Nephron progenitor cell (in vitro differentiated cells): ENCODE results near the gene GABPB1.

Source experiments
- DNase-seq: peaks from one replicate; pipeline ENCODE4 v3.0.0; 2021
- H3K27ac Mint-ChIP-seq: 2 replicates; pipeline ENCODE4 v1.8.0; 2021; ENCODE audit warnings: mild to moderate bottlenecking, moderate library complexity, mixed read lengths
- H3K27me3 Mint-ChIP-seq: 2 replicates; pipeline ENCODE4 v1.8.0; 2021; ENCODE audit warnings: mild to moderate bottlenecking, low read depth, mixed read lengths; ENCODE audit not compliant: poor library complexity
- H3K36me3 Mint-ChIP-seq: 2 replicates; pipeline ENCODE4 v1.8.0; 2021; ENCODE audit warnings: low read depth, mixed read lengths
- H3K4me1 Mint-ChIP-seq: 2 replicates; pipeline ENCODE4 v1.8.0; 2021; ENCODE audit warnings: mixed read lengths
- H3K4me3 Mint-ChIP-seq: 2 replicates; pipeline ENCODE4 v1.8.0; 2021; ENCODE audit warnings: mild to moderate bottlenecking, moderate library complexity, mixed read lengths
- H3K9me3 Mint-ChIP-seq: 2 replicates; pipeline ENCODE4 v1.8.0; 2021; ENCODE audit warnings: mild to moderate bottlenecking, moderate library complexity, mixed read lengths
- CTCF ChIP-seq: fragments of 200-600 bp; sonication (generic); IDR thresholded peaks from 2 replicates; pipeline ENCODE4 v1.5.0; 2021; ENCODE audit warnings: antibody characterized with exemption

The GABPB1 gene

GRCh38 chr15:50249704-50250103, 105.3 kb downstream of the GABPB1 start:
- Mint-ChIP-seq H3K27me3 (peaks cover 11% of the 10 kb centered on the region), H3K4me1 (no peaks in the 10 kb centered on the region), H3K36me3 (no peaks in the 10 kb centered on the region), H3K9me3 (no peaks in the 10 kb centered on the region), H3K4me3 (no peak overlapping the region), H3K27ac (no peak overlapping the region)
- no peak for DNase-seq
- TF ChIP-seq CTCF: no peak

GRCh38 chr15:50248994-50249582, 105.9 kb downstream of the GABPB1 start:
- no peak for TF ChIP-seq CTCF
- Mint-ChIP-seq H3K9me3 (no peaks in the 10 kb centered on the region), H3K36me3 (no peaks in the 10 kb centered on the region), H3K4me1 (no peaks in the 10 kb centered on the region), H3K27me3 (peaks cover 11% of the 10 kb centered on the region), H3K4me3 (no peak overlapping the region), H3K27ac (no peak overlapping the region)
- DNase-seq: no peak

- Mint-ChIP-seq H3K27ac (no peak overlapping the region), H3K4me3 (no peak overlapping the region), H3K4me1 (no peaks in the 10 kb centered on the region), H3K36me3 (no peaks in the 10 kb centered on the region), H3K9me3 (no peaks in the 10 kb centered on the region), H3K27me3 (peaks cover 11% of the 10 kb centered on the region)
- TF ChIP-seq CTCF: no peak
- DNase-seq: no peak
These were observed 107.0 kb downstream of the GABPB1 start for GRCh38 chr15:50247819-50248655.

- Mint-ChIP-seq H3K36me3 (no peaks in the 10 kb centered on the region), H3K9me3 (no peaks in the 10 kb centered on the region), H3K27me3 (peaks cover 10% of the 10 kb centered on the region), H3K27ac (no peak overlapping the region), H3K4me1 (peaks cover 5% of the 10 kb centered on the region), H3K4me3 (no peak overlapping the region)
- TF ChIP-seq CTCF: no peak
- no peak for DNase-seq
These were observed 108.4 kb downstream of the GABPB1 start for GRCh38 chr15:50246631-50247030.

- H3K27ac Mint-ChIP-seq: no peak overlapping the region
- TF ChIP-seq CTCF: no peak
- peaks cover 5% of the 10 kb centered on the region for H3K4me1 Mint-ChIP-seq
- no peaks in the 10 kb centered on the region for H3K9me3 Mint-ChIP-seq
- no peaks in the 10 kb centered on the region for H3K36me3 Mint-ChIP-seq
- no peak for DNase-seq
- H3K27me3 Mint-ChIP-seq: peaks cover 4% of the 10 kb centered on the region
- no peak overlapping the region for H3K4me3 Mint-ChIP-seq
These were observed 109.9 kb downstream of the GABPB1 start for GRCh38 chr15:50244959-50245624.
